Subcutaneous adipose tissue (tissue), 4 donors: ENCODE measurements around the gene LRRC27. TPM values are rescaled to one million over a fixed set of nuclear protein-coding genes. Genes with fewer than 3 reads are reported as not detected.

Experiments
- total RNA-seq, 4 donors: library from RNA; depleted of rRNA; stranded (reverse); fragments of >200 nt; gene quantifications; one replicate each; pipeline ENCODE4 v1.1.0, GENCODE V29; 2016
- TF ChIP-seq, protein P1 (sequence below): fragments of 450-650 bp; IDR thresholded peaks from one replicate; pipeline ENCODE4 v1.5.1; 2016; ENCODE audit warnings: low read depth, mild to moderate bottlenecking, control low read depth, antibody characterized with exemption, moderate library complexity

LRRC27 gene
- total RNA-seq, 4 donors from 2014 or later, result 7.7 to 11.6 (median 9.9) TPM

DNA sequence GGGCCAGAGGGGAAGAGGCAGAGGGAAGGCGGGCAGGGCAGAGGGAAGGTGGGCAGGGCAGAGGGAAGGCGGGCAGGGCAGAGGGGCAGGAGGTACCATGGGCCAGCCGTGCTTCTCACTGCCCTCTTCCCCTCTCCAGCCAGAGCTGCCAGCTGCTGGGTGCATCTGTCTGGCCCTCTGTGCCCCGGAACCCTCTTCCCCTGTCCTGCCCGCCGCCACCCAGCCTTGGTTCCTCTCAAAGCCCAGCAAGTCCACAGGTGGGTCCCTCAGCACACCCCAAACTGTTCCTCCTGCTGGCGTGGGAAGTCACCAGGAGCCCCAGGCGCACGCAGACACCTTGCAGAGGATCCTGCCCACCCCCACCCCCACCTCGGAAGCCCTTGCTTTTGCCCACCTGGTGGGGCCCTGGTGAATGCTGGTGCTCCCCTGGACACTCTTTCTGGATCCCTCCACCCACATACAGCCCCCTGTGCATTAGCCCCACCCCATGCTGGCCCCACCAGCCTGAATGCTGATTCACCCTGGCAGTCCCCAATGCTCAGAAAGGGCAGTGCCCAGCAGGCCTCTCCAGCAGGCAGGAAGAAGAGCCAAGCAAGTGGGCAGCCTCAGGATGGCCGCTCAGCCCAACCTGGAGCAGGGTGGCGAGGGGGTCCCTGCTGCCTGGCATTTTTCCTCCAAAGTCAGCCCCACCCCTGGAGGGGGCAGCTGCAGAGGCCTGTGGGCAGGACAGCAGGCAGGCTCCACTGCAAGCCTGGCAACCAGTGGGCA is 63.1 kb downstream of the LRRC27 start:
- TF ChIP-seq, protein P1, sequence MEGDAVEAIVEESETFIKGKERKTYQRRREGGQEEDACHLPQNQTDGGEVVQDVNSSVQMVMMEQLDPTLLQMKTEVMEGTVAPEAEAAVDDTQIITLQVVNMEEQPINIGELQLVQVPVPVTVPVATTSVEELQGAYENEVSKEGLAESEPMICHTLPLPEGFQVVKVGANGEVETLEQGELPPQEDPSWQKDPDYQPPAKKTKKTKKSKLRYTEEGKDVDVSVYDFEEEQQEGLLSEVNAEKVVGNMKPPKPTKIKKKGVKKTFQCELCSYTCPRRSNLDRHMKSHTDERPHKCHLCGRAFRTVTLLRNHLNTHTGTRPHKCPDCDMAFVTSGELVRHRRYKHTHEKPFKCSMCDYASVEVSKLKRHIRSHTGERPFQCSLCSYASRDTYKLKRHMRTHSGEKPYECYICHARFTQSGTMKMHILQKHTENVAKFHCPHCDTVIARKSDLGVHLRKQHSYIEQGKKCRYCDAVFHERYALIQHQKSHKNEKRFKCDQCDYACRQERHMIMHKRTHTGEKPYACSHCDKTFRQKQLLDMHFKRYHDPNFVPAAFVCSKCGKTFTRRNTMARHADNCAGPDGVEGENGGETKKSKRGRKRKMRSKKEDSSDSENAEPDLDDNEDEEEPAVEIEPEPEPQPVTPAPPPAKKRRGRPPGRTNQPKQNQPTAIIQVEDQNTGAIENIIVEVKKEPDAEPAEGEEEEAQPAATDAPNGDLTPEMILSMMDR, result no peak

- TF ChIP-seq, protein P1, result no peak
These were observed 63.9 kb downstream of the LRRC27 start for GRCh38 chr10:132395704-132396493.

DNA sequence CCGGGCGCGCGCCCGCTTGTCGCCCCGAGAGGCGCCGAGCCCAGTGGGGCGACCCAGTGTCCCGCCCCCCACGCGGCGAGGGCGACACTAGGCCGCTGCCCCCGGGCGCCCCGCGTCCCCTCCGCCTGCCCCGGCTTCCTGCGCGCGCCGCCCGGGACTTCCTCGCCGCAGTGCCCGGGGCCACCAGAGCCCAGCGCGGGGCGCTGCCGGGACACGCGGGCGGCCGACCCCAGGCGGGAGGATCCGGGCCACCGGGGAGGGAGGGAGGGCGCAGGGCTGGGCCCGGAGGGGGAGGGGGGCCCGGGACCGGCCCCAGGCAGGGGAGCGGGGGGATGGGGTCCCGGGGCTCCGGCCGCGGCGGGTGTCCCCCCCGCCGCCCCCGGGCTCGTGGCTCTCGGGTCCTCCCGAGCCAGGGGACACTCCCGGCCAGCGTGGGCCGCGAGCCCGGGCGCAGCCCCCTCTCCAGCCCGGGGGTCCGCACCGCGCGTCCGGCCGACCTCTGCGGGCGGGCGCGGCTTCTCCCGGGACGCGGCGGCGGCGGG is 64.6 kb downstream of the LRRC27 start:
- TF ChIP-seq, protein P1, result no peak

DNA sequence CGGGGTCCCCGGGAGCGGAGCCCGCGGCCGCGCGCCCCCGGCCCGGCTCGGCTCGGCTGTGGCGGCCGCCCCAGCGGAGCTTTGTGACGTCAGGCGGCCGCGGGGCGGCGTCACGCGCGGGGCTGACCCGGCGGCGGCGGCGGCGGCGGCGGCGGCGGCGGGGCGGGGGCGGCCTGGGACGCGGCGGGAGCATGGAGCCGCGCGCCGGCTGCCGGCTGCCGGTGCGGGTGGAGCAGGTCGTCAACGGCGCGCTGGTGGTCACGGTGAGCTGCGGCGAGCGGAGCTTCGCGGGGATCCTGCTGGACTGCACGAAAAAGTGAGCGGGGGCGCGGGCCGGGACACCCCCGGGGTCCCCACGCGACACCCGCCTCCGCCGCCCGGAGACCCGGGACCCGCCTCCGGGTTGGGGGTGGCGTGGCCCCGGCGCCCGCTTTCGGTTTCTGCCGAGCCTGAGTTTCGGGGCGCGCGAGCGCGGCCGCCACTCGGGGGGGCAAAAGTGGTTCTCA is 65.1 kb downstream of the LRRC27 start, which contains the start of gene PWWP2B:
Gene PWWP2B, plus strand, starts transcription at position 165 of the 506 bp plus-strand sequence. Its CDS starts 27 bp downstream, at position 192.
- TF ChIP-seq, protein P1, result no peak

DNA sequence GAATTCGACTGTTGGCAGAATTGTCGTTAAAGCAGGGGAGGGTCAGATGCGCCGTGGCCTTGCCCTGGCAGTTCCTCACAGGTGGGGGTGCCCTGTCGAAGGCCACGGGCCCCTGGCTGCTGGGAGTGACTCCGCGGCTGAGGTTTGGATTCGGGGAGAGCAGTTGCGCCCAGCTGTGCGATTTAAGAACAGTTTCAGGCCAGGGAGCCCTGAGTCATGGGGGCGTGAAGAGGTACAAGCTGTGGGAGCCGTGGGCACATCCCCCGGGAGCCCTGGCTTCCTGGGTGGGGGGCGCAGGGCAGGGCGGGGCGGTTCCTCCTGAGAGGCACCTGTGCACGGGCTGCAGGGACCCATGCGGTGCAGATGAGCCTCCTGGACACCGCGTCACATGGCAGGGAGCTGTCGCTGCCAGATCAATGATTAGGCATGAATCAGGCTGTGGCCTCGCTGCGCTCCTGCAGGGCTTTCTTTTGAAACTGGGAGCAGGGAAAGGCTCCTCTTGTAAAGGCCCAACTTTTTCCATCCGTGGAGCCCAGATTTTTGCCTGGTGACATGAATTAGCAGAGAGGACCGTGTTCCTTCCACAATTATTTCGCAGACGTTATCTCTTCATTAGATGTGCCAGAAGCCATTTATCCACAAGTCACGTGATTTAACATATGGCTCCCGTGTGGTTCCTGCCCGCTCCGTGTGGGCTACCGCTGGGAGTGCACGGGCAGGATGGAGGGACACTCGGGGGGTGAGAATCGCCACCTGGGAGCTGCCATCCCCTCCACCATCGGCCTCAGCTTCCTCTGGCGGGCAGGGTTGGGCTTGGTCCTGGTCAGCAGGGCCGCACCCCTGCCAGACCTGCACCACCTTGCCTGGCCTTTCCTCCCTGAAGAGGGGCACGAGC is 65.9 kb downstream of the LRRC27 start:
- TF ChIP-seq, protein P1, result no peak

DNA sequence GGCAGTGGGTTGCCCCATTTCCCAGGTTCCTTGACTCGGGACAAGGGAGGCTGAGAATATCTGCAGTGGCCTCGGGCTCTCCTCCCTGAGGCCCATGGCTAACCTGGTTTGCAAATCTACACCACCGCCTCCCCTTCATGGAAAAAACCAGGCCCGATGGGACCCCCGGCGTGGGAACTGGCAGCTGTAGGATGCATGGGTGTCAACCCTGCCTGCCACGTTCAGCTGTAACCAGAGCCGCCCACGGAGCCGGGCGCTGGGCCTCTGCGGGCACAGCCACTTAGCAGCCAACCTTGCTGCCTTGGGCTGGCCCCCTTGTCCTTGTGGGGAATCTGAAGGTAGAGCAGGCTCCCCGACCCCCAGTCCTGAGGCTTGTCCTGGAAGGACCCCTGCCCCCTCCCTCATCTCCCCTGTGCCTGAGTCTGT is 66.6 kb downstream of the LRRC27 start:
- TF ChIP-seq, protein P1, result no peak
